Stimulated activated CD4-positive, alpha-beta T cell treated with anti-CD3 and anti-CD28 coated beads, TNF-alpha, amount 100 ng/mL, for 24 hours (primary cell): ENCODE results near the gene RNF149.
"Not testable (repeated sequence)": the region's sequence is repeated elsewhere in the genome, so short reads cannot be mapped to it uniquely, and the experiment has no call there.

ENCODE experiments used
- DNase-seq, 3 experiments: peaks; one replicate each; pipeline ENCODE4 v3.0.0-alpha.2; 2020; ENCODE audit warnings: low read depth in 3 of 3

RNF149 gene

GRCh38 chr2:101331202-101331601 is 22.7 kb upstream of the RNF149 start:
- DNase-seq, result no peak

GRCh38 chr2:101330253-101330933 is 21.9 kb upstream of the RNF149 start:
- peak in 1 of 3 experiments; percentile 33 for DNase-seq

- no peak for DNase-seq
Measured at GRCh38 chr2:101329026-101329425, 20.5 kb upstream of the RNF149 start.

- DNase-seq, result no peak
Measured at GRCh38 chr2:101328474-101329007, 20.0 kb upstream of the RNF149 start.

- DNase-seq, result no peak
Measured at GRCh38 chr2:101327863-101328394, 19.4 kb upstream of the RNF149 start.

GRCh38 chr2:101325425-101325824 is 16.9 kb upstream of the RNF149 start:
- DNase-seq, result no peak

GRCh38 chr2:101316568-101316967 is 8.1 kb upstream of the RNF149 start:
- not testable (repeated sequence) for DNase-seq

- no peak for DNase-seq
Measured at GRCh38 chr2:101311696-101312017, 3.2 kb upstream of the RNF149 start.

GRCh38 chr2:101310834-101311695 is 2.6 kb upstream of the RNF149 start:
- no peak for DNase-seq

GRCh38 chr2:101310090-101310833 is 1.8 kb upstream of the RNF149 start:
- no peak for DNase-seq

GRCh38 chr2:101307950-101308431 is 510 bp downstream of the RNF149 start:
- DNase-seq, result peak in 1 of 3 experiments; percentile 16

GRCh38 chr2:101307503-101307902 is 998 bp downstream of the RNF149 start:
- no peak for DNase-seq

- DNase-seq, result peak in 1 of 3 experiments; percentile 9
Measured at GRCh38 chr2:101306410-101306809, 2.1 kb downstream of the RNF149 start.

- no peak for DNase-seq
Measured at GRCh38 chr2:101305492-101306078, 2.9 kb downstream of the RNF149 start.

GRCh38 chr2:101305035-101305434 is 3.5 kb downstream of the RNF149 start:
- DNase-seq, result no peak

- DNase-seq, result no peak
Measured at GRCh38 chr2:101303688-101304087, 4.8 kb downstream of the RNF149 start.

- no peak for DNase-seq
Measured at GRCh38 chr2:101302016-101302415, 6.5 kb downstream of the RNF149 start.

- DNase-seq, result no peak
Measured at GRCh38 chr2:101300836-101301235, 7.7 kb downstream of the RNF149 start.

- DNase-seq, result no peak
Measured at GRCh38 chr2:101300164-101300563, 8.3 kb downstream of the RNF149 start.

GRCh38 chr2:101299604-101300003 is 8.9 kb downstream of the RNF149 start:
- no peak for DNase-seq

- DNase-seq, result no peak
Measured at GRCh38 chr2:101297383-101297782, 11.1 kb downstream of the RNF149 start.
